Hippocampal formation (tissue), 2 donors: Measurements from ENCODE around the gene ARHGAP26.

Source experiments
- DNase-seq, 2 donors: peaks; one replicate each; lab custom pipeline; 2025; lab: John Stamatoyannopoulos, UW

The ARHGAP26 gene

DNA sequence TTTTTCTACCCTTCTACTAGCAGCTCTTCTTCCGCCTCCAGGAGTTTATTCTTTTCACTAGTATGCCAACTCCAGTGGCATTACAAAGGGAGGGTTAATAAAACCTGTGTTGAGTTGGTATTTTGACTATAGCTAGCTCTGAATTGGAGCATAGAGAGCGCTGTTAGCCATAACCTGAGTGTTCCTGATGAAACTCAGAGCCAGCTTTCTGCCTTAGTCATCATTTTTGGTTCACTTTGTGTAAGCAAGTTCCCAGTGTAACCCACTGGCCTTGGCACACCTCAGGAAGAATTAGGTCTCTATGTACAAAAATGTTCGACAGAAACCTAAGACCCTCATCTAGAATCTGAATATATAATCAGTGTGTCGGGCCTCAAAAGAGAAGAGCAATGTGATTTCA lies 394.4 kb downstream of the ARHGAP26 start:
- DNase-seq = no peak

DNA sequence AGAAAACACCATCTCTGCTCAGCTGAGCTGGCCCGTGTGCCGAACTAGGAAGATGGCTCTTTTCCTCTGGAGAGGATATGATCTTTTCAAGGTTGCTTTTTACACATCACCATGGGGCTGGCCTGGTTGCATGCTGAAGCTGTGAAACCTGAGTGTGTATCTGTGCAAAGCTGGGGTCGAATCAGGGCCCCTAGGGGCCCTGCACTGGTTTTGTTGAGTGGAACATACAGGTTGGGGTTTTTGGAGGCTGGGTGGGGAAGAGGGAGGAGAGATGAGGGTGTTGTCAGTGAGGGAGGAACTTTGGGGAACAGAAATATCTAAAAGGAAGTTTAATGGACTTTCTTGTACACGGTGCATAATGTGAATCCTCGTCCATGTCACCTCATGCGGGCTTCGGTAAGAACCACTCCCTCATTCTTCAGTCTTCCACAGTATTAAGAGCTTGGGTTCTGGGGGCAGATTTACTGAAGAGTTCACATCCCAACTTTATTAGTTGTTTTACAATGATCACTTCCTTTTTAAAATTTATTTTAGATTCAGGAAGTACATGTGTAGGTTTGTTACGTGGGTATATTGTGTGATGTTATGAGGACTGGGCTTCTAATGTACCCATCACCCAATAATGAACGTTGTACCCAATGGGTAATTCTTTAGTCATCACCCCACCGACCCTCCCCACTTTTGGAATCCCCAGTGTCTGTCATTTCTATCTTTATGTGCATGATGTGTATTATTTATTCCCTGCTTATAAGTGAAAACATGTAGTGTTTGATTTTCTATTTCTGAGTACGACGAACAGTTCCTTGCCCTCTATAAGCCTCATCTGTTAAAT lies 395.1 kb downstream of the ARHGAP26 start:
- no peak for DNase-seq

DNA sequence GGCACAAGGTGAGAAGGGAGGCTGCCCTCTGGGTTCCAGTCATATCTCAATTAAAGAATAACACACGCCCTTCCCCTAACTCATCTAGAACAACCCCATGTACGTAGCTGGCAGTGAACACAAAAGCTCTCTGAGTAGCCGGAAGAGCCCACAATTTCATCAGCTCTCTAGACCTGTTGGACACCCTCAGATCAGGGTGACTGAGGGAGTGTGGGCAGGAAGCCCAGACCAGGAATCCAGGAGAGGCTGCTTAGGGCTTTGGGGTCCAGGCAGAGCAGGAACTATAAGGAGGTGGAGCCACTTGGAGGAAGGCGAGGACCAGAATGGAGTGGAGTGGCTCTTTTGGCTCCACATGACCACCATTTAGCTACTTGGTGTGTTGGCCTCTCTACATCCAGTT lies 395.9 kb downstream of the ARHGAP26 start:
- no peak for DNase-seq

DNA sequence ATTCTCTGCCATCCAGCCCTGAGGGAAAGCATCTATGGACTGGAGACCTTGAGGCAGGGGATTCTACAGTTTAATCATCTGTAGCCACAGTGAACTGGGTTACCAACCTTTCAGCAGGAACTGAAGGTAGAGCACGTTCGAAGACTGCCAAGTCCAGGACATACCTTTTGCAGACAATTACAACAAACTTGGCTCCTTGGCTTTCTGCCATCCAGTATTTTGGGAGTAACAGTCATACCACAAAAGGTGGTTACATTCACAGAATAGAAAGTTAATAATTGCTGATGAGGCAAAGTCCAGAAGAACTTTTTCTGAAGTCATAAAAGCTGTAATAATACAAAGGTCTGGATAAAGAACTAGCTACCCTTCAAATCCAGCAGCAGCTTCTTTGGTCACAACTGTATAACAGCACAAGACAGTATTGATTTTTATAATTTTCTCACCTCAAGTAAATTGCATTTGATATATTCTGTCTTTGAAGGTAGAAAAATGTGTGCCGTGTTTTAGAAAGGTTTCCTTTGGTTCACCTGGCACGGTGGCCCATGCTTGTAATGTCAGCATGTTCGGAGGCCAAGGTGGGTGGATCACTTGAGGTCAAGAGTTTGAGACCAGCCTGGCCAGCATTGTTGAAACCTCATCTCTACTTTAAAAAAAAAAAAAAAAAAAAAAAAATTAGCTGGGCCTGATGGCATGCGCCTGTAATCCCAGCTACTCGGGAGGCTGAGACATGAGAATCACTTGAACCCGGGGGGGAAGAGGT lies 396.7 kb downstream of the ARHGAP26 start:
- no peak for DNase-seq

DNA sequence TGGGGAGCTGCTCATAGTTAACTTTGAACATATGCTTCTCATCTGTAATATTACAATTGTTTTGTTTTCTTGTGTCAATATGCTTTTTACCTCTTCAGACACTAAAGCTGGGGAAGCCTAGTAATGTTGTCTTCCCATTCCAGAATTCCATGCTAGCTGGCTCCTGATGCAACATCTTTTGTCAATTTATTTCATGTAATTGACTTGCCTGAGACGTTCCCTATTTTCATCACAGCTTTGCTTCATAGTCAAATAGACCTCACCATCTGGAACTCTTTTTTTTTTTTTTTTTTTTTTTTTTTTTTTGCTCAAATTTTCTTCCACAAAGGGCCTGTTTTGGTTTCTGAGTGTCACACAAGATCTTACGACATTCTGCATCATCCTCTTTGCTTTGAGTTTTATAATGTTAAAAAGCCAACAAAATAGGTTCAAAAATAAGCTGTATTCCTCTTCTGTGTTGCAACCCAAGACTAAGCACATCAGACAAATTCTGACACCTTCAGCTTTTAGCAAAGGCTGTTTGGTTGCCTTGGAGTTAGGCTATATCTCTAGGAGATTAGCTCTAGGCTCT lies 398.1 kb downstream of the ARHGAP26 start:
- DNase-seq = no peak

DNA sequence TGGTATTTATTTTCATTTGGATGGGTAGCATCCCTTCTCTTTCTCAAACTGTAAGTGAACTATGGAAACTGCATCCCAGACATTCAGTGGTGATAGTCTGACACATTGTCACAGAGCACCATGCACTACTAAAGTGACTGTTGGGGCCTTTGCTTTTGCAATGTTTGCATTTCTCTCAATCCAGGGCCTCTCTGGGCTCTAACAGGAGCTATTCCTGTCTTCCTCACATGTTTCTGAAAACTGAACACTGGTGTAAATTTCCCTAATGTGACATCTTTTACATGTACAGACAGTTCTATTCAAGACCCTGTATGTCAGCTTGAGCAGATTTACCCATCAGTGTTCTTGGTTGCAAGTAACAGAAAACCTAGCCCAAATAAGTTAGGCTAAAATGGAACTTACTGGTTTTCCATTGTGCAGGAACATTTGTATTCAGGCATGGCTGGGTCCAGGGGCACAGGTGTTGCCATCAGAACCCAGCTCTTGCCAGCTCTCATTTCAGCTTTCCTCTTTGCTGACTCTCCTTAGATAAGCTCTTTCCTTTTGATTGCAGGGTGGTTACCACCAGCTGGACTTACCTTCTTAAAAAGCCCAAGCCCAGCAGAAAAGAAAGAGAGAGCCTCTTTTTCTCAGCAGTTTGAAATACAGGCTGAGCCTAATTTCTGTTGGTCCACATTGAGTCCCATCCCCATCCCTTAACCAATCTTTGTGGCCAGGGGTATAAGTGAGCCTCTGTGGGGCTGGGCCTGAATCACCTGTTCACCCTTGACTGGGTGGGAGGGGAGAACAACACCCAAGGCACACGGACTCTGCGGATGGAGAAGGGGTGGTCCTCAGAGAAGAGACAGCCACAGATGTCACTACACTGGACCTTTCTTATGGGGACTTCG lies 399.0 kb downstream of the ARHGAP26 start:
- no peak for DNase-seq

DNA sequence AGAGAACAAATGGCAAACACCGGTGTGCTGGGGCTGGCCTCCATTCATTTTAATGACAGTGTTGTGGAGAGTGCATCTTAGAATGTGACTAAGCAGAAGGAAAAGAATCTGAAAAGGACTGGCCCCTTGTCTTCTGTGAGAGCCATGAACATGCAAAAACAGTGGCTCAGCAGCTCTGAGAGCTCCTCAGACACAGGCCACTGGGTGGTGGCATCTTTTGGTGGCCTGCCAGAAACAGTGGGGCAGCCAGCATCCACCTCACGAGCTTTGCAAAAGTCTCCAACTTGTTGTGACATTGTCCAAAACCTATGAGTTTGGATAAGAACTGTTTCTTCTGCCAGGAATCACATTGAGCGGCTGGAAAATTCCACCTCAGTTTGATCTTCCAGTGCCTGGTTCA lies 399.9 kb downstream of the ARHGAP26 start:
- DNase-seq = no peak

DNA sequence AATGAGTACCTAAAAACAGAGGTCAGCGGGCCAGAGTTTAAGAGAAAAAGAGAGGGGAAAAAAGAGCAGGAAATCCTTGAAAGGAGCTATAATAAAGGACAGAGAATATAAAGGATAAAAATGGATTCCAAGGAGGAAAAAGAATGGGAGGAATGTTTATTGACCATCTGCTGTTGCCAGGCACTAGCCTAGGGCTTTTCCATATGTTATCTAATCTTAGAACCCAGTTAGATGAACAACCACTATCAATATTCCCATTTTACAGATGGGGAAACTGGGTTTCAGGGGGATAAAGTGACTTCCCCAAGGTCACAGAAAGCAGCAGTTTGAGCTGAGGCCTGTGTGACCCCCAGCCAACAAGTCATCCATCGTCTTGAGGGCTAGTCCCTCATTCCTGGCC lies 400.8 kb downstream of the ARHGAP26 start:
- DNase-seq = no peak

DNA sequence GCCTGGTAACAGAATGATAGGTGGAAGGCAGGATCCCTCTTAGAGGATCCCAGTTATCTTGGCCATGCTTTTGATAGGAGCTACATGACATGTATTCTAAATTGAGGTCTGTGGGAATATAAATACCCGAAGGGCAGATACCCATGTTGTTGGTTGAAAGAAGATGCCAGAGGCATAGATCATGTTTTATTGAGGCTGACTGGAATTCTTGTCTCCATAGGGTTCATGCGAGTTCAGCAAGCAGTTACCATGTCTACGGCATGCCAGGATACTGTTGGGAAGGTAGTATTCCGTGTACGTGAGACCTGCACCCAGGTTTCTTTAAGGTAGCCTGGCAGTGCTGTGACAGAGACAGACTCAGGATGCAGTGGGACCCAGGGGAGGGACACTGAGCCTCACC lies 402.6 kb downstream of the ARHGAP26 start:
- DNase-seq = no peak

DNA sequence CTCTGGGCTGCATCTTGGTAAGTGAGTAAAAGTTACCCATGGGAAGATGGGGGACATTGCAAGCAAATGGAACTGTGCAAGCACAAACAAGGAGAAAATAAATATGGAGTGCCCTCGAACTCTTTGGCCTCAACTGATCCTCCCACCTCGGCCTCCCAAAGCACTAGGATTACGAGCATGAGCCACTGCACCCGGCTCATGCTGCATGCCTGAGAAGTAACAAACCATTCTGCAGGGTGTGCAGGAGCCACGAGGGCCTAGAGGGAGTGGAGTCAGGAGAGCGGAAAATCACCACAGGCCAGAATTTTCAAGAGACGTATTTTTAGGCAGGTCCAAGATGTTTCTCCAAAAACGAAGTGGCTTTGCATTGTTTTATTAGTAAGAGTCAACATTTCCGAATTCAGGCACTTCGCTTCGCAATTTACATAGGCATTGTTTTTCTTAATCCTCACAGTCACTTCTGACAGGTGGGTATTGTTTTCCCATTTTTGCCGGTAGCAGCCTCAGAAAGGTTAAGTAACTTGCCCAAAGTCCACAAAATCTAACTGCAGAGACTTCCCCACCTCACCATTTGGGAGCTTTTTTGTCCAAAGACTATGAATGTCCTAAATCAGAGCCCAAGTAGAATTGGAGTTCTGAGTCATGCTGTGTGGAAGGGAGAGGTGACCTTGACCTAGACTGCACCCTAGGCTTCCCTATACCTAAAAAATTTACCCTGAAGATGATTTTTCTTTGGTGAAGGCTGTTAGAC lies 403.1 kb downstream of the ARHGAP26 start:
- no peak for DNase-seq

DNA sequence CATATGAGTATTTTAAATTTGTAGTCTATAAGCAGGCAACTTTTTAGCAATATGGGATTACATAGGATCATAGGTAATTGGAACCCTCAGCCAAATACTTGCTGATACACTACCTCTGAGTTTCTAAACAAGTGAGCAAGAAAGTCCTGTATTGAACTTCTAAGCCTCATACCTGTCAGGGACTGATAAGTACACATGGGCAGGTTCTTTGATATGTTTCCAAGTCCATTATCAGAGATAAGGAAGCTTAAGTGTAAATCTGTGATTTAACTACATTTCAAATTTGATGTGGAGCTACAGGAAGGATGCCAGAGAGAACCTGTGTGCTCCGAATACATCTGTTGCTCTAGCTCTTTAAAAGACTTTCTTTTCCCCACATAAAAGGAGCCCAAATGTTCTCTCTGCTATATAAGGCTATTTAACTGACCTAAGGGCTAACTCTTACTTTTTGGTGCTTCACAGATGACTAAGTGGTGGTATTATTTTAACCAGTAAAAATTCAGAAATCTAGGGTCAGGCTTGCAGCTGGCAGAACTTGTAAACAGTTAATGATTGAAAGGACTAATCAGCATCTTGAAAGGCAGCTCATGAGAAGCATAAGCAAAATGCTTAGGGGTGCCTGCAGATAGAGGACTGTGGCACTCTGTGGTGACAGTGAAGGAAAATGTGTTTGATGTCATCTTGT lies 404.7 kb downstream of the ARHGAP26 start:
- DNase-seq = no peak

DNA sequence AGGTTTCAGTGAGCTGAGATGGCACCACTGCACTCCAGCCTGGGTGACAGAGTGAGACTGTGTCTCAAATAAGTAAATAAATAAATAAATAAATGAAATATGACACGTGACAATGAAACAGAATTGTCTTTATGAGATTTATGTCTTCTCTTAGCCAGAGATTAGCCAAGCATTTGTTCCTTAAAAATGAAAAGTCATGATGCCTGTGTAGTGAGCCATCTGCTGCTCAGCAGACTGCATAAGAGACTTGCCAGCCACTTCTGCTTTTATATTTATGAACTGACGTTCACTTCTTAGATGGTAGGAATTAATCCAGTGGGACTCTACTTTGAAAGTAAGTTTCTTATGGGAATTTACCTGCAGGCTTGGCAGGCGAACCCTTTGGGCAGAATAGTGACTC lies 405.9 kb downstream of the ARHGAP26 start:
- no peak for DNase-seq

DNA sequence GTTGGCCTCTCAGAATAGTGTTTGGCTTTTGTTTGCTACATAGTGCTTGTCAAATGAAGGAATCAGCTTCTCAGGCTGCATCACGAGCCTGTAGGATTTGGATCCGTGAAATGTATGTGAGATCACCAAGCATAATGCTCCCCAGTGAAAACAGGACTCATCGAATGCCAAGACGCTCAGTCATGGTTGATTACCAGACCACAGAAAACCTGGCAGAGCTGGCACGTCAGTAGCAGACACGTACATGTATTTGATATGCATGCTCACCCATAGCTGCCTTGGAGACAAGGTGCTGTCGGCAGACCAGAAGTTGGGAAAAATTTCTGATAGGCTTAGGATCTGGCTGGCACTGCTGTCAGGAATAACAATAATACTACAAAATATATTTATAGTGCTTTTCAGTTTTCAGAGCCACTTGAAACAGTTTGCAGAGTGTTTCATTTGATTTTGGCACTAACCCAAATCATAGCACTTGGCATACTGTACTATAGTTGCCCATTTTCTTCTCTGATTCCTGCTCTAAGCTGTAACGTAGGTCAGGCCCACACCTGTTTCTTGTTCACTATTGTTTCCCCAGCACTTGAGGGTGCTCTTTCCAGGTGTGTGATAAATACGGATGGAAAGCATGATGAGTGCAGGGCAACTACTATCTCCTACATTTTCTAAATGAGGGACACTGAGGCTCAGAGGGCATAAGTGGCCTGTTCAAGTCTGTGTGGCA lies 407.2 kb downstream of the ARHGAP26 start:
- DNase-seq = no peak

DNA sequence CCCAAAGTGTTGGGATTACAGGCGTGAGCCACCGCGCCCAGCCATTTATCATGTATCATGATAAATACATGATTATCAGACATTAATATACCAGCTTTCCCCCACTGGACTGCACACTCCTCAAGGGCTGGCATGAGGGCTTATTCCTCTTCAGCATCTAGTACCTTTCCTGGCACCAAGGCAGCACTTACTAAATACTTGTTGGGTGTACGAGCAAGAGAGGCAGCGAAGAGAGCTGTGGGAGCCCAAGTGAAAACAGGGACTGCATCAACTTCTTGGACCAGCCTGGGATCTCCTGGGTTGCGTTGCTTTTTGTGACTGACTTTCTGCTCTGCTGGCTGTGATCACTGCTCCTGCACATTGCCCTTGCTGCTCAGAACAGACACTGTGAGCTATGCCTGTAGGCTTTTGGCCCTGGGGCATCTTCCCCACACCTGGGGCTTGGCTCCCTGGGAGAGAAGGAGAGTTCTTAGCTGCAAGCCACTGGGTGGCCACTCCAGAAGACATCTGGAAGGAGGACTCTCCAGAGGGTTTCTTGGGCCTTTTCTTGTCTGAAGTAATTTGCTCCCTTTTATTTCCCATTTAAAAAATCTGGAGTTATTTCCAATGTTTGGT lies 409.1 kb downstream of the ARHGAP26 start:
- no peak for DNase-seq

DNA sequence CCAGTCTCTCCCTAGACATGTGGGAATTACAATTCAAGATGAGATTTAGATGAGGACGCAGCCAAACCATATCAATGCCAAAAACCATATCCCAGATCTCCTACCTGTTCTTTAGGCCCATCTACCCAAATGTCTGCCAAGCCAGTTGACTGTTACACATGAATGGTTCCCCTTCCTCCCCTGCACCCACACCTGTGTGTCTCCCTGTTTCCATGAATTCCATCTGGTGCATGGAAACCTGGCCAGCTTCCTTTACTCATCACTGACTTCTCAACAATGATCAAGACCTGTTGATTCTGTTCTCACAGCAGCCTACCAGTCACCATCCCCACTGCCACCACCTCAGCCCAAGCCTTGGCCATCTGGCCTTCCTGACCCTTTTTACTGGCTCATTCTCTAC lies 410.6 kb downstream of the ARHGAP26 start:
- no peak for DNase-seq

DNA sequence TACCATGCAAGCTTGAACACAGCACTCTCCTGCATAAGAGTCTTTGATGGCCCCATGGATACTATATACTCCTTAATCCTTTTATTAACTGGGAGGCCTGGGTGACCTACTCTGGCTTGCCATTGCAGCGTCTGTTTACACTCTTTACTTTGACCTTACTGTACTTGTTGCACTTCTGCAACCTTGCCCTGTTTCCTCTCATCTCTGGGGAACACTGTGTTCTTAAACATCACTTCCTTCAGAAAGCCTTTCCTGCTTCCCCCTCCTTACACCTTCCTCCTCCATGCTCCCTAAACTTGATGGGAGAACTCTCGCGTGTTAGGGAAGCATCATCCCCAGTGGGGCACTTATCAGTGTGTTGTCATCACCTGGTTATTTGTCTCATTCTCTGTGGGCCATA lies 411.0 kb downstream of the ARHGAP26 start:
- DNase-seq = no peak

DNA sequence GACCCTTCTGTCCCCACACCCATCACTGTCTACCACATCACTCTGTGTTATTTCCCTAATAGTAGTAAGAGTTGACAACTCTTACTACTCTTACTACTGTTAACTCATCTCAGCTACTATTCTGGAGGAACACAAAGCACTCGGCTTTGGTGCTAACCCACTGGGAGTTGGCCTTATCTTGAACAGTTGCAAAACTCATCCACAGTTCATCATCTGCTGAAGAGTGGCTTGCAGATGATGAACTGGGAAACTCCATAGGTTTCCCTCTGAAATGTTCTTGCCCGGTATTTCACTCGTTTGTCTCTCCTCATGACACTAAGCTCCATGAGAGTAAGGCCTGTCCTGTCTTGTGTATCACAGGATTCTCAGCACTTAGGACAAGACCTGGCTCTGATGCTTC lies 411.9 kb downstream of the ARHGAP26 start:
- DNase-seq = no peak

DNA sequence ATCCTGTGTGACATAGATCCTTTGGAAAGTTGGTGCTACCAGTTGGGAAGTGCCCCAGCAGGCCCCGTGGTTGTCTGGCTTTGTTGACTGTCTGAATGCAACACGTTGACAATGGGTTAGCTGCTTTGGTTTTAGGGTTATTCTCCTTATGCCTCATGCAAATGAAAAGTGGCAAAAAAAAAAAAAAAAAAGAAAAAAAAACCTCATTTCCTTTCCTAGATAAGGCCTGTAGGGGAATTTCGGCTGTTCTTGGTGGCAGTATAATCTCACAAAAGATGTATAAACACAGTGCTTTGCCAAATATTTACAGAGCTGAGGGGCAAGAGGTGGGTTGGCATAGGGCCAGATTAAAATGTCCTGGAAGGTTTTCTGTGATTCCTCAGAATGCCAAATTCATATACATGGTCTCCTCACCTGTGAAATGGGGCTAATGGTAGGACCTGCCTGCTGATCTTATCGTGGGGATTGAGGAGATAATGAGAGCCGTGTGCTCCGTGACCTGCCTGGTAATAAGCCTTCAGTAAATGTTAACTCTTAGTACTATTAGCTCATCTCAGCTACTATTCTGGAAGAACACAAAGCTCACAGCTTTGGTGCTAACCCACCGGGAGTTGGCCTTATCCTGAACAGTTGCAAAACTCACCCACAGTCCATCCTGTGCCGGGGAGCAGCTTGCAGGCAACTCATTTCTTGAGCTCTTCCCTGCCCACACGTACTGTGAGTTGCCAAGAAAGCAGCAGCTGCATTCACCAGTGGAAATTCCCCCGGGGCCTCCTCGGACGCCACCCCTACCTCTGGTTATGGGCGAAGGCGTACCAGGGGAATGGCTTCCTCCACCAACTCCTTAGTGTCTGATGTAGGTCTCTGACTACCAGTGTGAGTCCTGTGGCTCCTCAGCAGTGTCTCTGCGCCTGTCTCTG lies 413.0 kb downstream of the ARHGAP26 start:
- no peak for DNase-seq

DNA sequence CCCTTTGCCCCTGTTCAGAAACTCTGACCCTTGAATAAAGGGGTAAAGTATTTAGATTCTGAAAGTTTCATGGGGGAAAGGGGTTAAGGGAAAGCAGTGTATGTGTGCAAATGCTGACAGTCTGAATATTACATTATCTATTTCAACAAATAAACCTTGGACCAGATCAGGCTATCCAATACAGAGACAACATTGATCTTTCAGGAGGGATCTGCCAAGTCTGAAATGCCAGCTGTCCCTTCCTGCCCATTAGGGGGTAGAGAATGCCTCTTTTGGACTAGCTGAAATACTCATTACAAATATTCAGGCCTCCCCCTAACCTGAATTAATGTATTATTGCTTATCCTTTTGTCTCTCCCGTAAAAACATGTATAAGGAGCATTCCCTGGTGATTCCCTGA lies 413.8 kb downstream of the ARHGAP26 start:
- no peak for DNase-seq
